IPS-15b (cell line): ENCODE measurements around the gene FARSA.

Experiments used
- H3K27me3 ChIP-seq: one replicate; pipeline ENCODE4 v1.6.1; 2013; ENCODE audit warnings: low read length; ENCODE audit not compliant: control insufficient read depth, insufficient read depth
- H3K36me3 ChIP-seq: one replicate; pipeline ENCODE4 v1.6.1; 2013; ENCODE audit warnings: low read length; ENCODE audit not compliant: control insufficient read depth, insufficient read depth
- H3K4me1 ChIP-seq: one replicate; pipeline ENCODE4 v1.6.1; 2013; ENCODE audit warnings: mild to moderate bottlenecking, low read length; ENCODE audit not compliant: control insufficient read depth, insufficient read depth
- H3K4me3 ChIP-seq: one replicate; pipeline ENCODE4 v1.5.1; 2013; ENCODE audit warnings: low read depth, low read length
- H3K9ac ChIP-seq: one replicate; pipeline ENCODE4 v1.6.1; 2013; ENCODE audit warnings: low read depth, mild to moderate bottlenecking, low read length
- H3K9me3 ChIP-seq: one replicate; pipeline ENCODE4 v1.6.1; 2013; ENCODE audit warnings: mild to moderate bottlenecking, low read length; ENCODE audit not compliant: control insufficient read depth, insufficient read depth

Gene FARSA

GRCh38 chr19:12884202-12884601, 49.3 kb downstream of the FARSA start:
- H3K9ac ChIP-seq, result peak overlapping the region; percentile 41
- peak overlapping the region; percentile 74 for H3K4me3 ChIP-seq
- no peaks in the 10 kb centered on the region for H3K36me3 ChIP-seq
- peaks cover 6% of the 10 kb centered on the region for H3K4me1 ChIP-seq
- H3K27me3 ChIP-seq, result peaks cover 34% of the 10 kb centered on the region
- H3K9me3 ChIP-seq, result no peaks in the 10 kb centered on the region

- H3K36me3 ChIP-seq, result peaks cover 5% of the 10 kb centered on the region
- H3K9me3 ChIP-seq, result no peaks in the 10 kb centered on the region
- H3K4me3 ChIP-seq, result no peak overlapping the region
- H3K4me1 ChIP-seq, result peaks cover 6% of the 10 kb centered on the region
- H3K9ac ChIP-seq, result no peak overlapping the region
- peaks cover 28% of the 10 kb centered on the region for H3K27me3 ChIP-seq
These were observed 50.9 kb downstream of the FARSA start for GRCh38 chr19:12882589-12882988.

- H3K27me3 ChIP-seq, result peaks cover 18% of the 10 kb centered on the region
- H3K9ac ChIP-seq, result peak within 1 kb of the TSS; percentile 47
- peaks cover 6% of the 10 kb centered on the region for H3K4me1 ChIP-seq
- H3K36me3 ChIP-seq, result peaks cover 5% of the 10 kb centered on the region
- H3K4me3 ChIP-seq, result peak within 1 kb of the TSS; percentile 79
- no peaks in the 10 kb centered on the region for H3K9me3 ChIP-seq
These were observed 52.2 kb downstream of the FARSA start, which contains the start of gene DNASE2 for GRCh38 chr19:12881172-12881808. DNASE2 (minus strand) TSS chr19:12881449; CDS start chr19:12881375, 74 bp downstream.

- H3K27me3 ChIP-seq, result peaks cover 18% of the 10 kb centered on the region
- H3K4me3 ChIP-seq, result peak overlapping the region; percentile 79
- H3K36me3 ChIP-seq, result peaks cover 5% of the 10 kb centered on the region
- H3K4me1 ChIP-seq, result peaks cover 6% of the 10 kb centered on the region
- H3K9ac ChIP-seq, result peak overlapping the region; percentile 47
- no peaks in the 10 kb centered on the region for H3K9me3 ChIP-seq
These were observed 52.9 kb downstream of the FARSA start for GRCh38 chr19:12880551-12881171.

- no peak overlapping the region for H3K9ac ChIP-seq
- no peaks in the 10 kb centered on the region for H3K27me3 ChIP-seq
- no peaks in the 10 kb centered on the region for H3K9me3 ChIP-seq
- H3K36me3 ChIP-seq, result peaks cover 9% of the 10 kb centered on the region
- no peak overlapping the region for H3K4me3 ChIP-seq
- H3K4me1 ChIP-seq, result no peaks in the 10 kb centered on the region
These were observed 58.4 kb downstream of the FARSA start for GRCh38 chr19:12875086-12875485.

- Histone ChIP-seq H3K9ac (no peak overlapping the region), H3K27me3 (no peaks in the 10 kb centered on the region), H3K4me3 (peak overlapping the region; percentile 26), H3K9me3 (no peaks in the 10 kb centered on the region), H3K36me3 (peaks cover 11% of the 10 kb centered on the region), H3K4me1 (no peaks in the 10 kb centered on the region)
These were observed 59.4 kb downstream of the FARSA start for GRCh38 chr19:12873891-12874745.

GRCh38 chr19:12872941-12873890, 60.3 kb downstream of the FARSA start:
- Histone ChIP-seq H3K4me3 (peak overlapping the region; percentile 26), H3K9me3 (no peaks in the 10 kb centered on the region), H3K9ac (no peak overlapping the region), H3K4me1 (no peaks in the 10 kb centered on the region), H3K36me3 (peaks cover 14% of the 10 kb centered on the region), H3K27me3 (no peaks in the 10 kb centered on the region)
